OCI-LY3 (cell line): ENCODE results near the gene ESF1.

Source experiments
- EZH2phosphoT487 ChIP-seq: fragments of 200-600 bp; shearing (Covaris generic); IDR thresholded peaks from 2 replicates; pipeline ENCODE4 v1.6.1; 2018; ENCODE audit warnings: antibody characterized with exemption, mixed run types, low read depth
- TF ChIP-seq, protein P1 (sequence below): fragments of 200-600, 300-600 bp; sonication (generic); IDR thresholded peaks from 2 replicates; pipeline ENCODE4 v1.5.1; 2014; ENCODE audit warnings: antibody characterized with exemption, low read length, low read depth

DNA sequence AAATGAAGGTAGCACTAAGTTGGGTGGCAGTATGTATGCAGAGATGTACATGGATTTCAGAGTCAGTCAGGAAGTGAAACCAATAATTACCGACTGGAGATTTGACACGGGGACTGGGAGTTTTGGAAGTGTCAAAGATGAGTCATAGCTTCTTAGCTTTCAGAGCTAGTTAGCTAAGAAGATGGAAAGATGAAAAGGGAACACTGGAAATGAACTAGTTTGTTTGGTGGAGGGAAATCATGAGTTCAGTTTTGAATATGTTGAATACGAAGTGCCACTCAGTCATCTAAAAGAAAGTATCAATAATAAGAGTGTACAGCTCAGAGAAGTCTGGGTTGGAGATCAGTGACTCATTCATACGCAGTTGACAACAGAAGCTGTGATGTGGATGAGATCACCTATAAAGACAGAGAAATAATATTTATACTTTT, 7.5 kb downstream of the ESF1 start:
- TF ChIP-seq, protein P1, sequence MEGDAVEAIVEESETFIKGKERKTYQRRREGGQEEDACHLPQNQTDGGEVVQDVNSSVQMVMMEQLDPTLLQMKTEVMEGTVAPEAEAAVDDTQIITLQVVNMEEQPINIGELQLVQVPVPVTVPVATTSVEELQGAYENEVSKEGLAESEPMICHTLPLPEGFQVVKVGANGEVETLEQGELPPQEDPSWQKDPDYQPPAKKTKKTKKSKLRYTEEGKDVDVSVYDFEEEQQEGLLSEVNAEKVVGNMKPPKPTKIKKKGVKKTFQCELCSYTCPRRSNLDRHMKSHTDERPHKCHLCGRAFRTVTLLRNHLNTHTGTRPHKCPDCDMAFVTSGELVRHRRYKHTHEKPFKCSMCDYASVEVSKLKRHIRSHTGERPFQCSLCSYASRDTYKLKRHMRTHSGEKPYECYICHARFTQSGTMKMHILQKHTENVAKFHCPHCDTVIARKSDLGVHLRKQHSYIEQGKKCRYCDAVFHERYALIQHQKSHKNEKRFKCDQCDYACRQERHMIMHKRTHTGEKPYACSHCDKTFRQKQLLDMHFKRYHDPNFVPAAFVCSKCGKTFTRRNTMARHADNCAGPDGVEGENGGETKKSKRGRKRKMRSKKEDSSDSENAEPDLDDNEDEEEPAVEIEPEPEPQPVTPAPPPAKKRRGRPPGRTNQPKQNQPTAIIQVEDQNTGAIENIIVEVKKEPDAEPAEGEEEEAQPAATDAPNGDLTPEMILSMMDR = no peak
- TF ChIP-seq EZH2phosphoT487 = no peak
